Progenitor cell of endocrine pancreas (in vitro differentiated cells): ENCODE data around the gene CNN3. TPM values are rescaled to one million over a fixed set of nuclear protein-coding genes. Genes with fewer than 3 reads are reported as not detected.

Experiments used
- DNase-seq: peaks from one replicate; pipeline ENCODE4 v3.0.0; 2021; ENCODE audit warnings: low spot score; ENCODE audit not compliant: unreplicated experiment
- H3K27ac Mint-ChIP-seq: 2 replicates; pipeline ENCODE4 v1.8.0; 2021; ENCODE audit warnings: mild to moderate bottlenecking, moderate library complexity, mixed read lengths
- H3K27me3 Mint-ChIP-seq: 2 replicates; pipeline ENCODE4 v1.8.0; 2021; ENCODE audit warnings: mixed read lengths
- H3K36me3 Mint-ChIP-seq: 2 replicates; pipeline ENCODE4 v1.8.0; 2022; ENCODE audit warnings: mixed read lengths; ENCODE audit not compliant: insufficient read depth
- H3K4me1 Mint-ChIP-seq: 2 replicates; pipeline ENCODE4 v1.8.0; 2021; ENCODE audit warnings: low read depth, mixed read lengths
- H3K4me3 Mint-ChIP-seq: 2 replicates; pipeline ENCODE4 v1.8.0; 2021; ENCODE audit warnings: low read depth, mild to moderate bottlenecking, moderate library complexity, mixed read lengths
- H3K9me3 Mint-ChIP-seq: 2 replicates; pipeline ENCODE4 v1.8.0; 2021; ENCODE audit warnings: low read depth, mixed read lengths
- total RNA-seq: library from RNA; stranded (reverse); gene quantifications from 2 replicates; pipeline ENCODE4 v1.2.1, GENCODE V29; 2021
- TF ChIP-seq, protein P1 (sequence below): fragments of 200-600 bp; sonication (generic); IDR thresholded peaks from one replicate; pipeline ENCODE4 v1.5.0; 2021; ENCODE audit warnings: antibody characterized with exemption, mild to moderate bottlenecking; ENCODE audit not compliant: unreplicated experiment

Gene CNN3
- total RNA-seq, 1 donor from 2014 or later = 342 TPM

DNA sequence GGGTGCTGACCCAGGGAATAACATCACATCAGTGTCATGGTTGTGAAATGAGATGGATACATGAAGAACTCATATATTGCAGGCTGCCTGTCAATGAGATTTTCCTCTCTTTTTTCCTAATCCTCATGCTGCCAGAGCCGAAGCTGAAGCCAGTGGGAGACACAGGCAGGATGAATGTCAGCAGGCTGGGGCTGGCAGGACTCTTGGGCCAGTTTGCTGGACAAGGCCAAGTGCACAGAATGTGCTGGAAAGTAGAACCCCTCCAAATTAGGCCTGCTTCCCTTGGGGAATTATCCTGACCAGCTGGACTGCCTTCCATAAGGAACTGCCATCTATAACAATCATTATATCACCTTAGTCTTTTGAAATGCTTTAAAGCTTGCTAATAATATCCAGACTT is 75.3 kb downstream of the CNN3 start:
- Mint-ChIP-seq H3K27me3 (no peaks in the 10 kb centered on the region), H3K36me3 (peaks cover 14% of the 10 kb centered on the region), H3K9me3 (no peaks in the 10 kb centered on the region), H3K4me1 (no peaks in the 10 kb centered on the region), H3K27ac (no peak overlapping the region), H3K4me3 (no peak overlapping the region)
- TF ChIP-seq, protein P1, sequence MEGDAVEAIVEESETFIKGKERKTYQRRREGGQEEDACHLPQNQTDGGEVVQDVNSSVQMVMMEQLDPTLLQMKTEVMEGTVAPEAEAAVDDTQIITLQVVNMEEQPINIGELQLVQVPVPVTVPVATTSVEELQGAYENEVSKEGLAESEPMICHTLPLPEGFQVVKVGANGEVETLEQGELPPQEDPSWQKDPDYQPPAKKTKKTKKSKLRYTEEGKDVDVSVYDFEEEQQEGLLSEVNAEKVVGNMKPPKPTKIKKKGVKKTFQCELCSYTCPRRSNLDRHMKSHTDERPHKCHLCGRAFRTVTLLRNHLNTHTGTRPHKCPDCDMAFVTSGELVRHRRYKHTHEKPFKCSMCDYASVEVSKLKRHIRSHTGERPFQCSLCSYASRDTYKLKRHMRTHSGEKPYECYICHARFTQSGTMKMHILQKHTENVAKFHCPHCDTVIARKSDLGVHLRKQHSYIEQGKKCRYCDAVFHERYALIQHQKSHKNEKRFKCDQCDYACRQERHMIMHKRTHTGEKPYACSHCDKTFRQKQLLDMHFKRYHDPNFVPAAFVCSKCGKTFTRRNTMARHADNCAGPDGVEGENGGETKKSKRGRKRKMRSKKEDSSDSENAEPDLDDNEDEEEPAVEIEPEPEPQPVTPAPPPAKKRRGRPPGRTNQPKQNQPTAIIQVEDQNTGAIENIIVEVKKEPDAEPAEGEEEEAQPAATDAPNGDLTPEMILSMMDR = no peak
- no peak for DNase-seq

Other genes starting within 250 kb of the CNN3 start
- 70.4 and 75.4 TPM in 2 replicates for gene SLC44A3, start 106.8 kb downstream of the CNN3 start, total RNA-seq
- gene ALG14, start 145.8 kb upstream of the CNN3 start, total RNA-seq = 9.7 and 10.5 TPM in 2 replicates
- gene TLCD4, start 190.2 kb upstream of the CNN3 start, total RNA-seq = 33.8 and 34.2 TPM in 2 replicates